HepG2 (cell line): ENCODE results near the gene PPIP5K2. TPM values are rescaled to one million over a fixed set of nuclear protein-coding genes. Genes with fewer than 3 reads are reported as not detected.

Experiments used
- HNF4G ChIP-seq, 2 experiments: sonication (generic) in 1 of 2; formaldehyde crosslinking in 1 of 2; IDR thresholded peaks; 2 replicates each; pipeline versions ENCODE4 v1.4.0 to v1.6.1; 2011 to 2020; ENCODE audit warnings: borderline replicate concordance in 2 of 2, low read depth in 2 of 2, mild to moderate bottlenecking in 2 of 2, low read length in 1 of 2, missing genetic modification reagents in 1 of 2, moderate library complexity in 1 of 2
- ZNF619 ChIP-seq: sonication (generic); formaldehyde crosslinking; IDR thresholded peaks from 2 replicates; pipeline ENCODE4 v1.4.0; 2020; ENCODE audit warnings: mild to moderate bottlenecking, missing genetic modification reagents
- ZNF747 ChIP-seq: sonication (generic); formaldehyde crosslinking; IDR thresholded peaks from 2 replicates; pipeline ENCODE4 v1.8.1; 2023; ENCODE audit warnings: missing genetic modification reagents, mild to moderate bottlenecking, borderline replicate concordance
- ZSCAN20 ChIP-seq: sonication (generic); formaldehyde crosslinking; IDR thresholded peaks from 2 replicates; pipeline ENCODE4 v1.4.0; 2020; ENCODE audit warnings: missing genetic modification reagents, mild to moderate bottlenecking, borderline replicate concordance
- polyA plus RNA-seq, 8 experiments: library from polyadenylated mRNA; depleted of rRNA in 3 of 8; stranded (reverse) in 7 of 8; unstranded in 1 of 8; fragments of >200 nt; fragmentation: Illumina TruSeq in 4 of 8; extraction: Trizol in 4 of 8; gene quantifications; 2 replicates each; pipeline versions ENCODE4 v1.2.1 to v1.2.3, GENCODE V29; 2011 to 2016; ENCODE audit warnings: low read depth in 4 of 8, missing spikeins in 1 of 8, mixed read lengths in 1 of 8; ENCODE audit not compliant: insufficient read depth in 1 of 8
- total RNA-seq, 5 experiments: library from RNA; depleted of rRNA; stranded (reverse); fragments of >200 nt; fragmentation: Illumina TruSeq; extraction: Trizol; gene quantifications; 2 replicates each; pipeline ENCODE4 v1.2.3, GENCODE V29; 2016; ENCODE audit warnings: low read depth in 1 of 5
- TF ChIP-seq, protein P1 (sequence below): sonication (generic); formaldehyde crosslinking; IDR thresholded peaks from 2 replicates; pipeline ENCODE4 v1.5.0; 2020; ENCODE audit warnings: mild to moderate bottlenecking, missing genetic modification reagents
- TF ChIP-seq, protein P2 (sequence below): sonication (generic); formaldehyde crosslinking; IDR thresholded peaks from 2 replicates; pipeline ENCODE4 v1.4.0; 2020; ENCODE audit warnings: missing genetic modification reagents

Gene PPIP5K2
- total and polyA plus RNA-seq, 2 of the 13 experiments (the other 11 are each of a cell fraction or from before 2014, with no cell fraction given) = 19.7 to 45.6 TPM

DNA sequence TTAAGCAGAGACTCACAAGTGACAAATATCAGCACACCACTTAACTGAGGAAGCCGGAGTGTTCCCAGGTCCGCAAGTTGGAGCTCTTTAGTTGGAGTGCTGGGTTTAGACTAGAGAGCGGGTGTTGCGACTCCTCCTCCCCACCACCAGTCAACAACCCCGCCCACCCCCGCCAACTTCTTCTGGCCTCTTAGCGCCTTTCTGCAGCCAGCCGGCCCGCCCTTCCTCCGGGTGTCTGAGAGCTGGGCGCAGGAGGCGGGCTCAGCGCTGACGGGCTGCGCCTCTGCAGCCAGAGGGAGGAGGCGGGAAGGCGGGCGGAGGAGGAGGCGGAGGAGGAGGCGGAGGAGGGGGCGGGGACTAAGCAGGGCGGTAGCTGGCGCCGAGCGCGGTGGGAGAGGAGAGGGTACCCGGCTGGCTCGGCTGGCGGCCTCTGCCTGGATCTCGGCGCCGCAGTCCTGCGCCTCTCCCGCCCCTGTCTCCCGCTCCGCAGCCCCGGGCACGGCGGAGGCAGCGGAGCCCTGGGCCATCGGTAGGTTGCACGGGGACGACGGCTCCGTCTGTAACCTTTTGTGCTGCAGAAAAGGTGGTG lies 138.4 kb downstream of the PPIP5K2 start, which contains the start of gene MACIR (continued):
- TF ChIP-seq HNF4G (IDR thresholded peaks at IDR 0.05; ENCODE audit: borderline replicate concordance, low read depth, low read length) = no peak
- 0 out of 2 replicates have a peak, but pooled peaks have one; percentile 22 for TF ChIP-seq HNF4G (CRISPR knock-in tag; IDR thresholded peaks at IDR 0.05; ENCODE audit: borderline replicate concordance, low read depth)
- TF ChIP-seq, protein P1, sequence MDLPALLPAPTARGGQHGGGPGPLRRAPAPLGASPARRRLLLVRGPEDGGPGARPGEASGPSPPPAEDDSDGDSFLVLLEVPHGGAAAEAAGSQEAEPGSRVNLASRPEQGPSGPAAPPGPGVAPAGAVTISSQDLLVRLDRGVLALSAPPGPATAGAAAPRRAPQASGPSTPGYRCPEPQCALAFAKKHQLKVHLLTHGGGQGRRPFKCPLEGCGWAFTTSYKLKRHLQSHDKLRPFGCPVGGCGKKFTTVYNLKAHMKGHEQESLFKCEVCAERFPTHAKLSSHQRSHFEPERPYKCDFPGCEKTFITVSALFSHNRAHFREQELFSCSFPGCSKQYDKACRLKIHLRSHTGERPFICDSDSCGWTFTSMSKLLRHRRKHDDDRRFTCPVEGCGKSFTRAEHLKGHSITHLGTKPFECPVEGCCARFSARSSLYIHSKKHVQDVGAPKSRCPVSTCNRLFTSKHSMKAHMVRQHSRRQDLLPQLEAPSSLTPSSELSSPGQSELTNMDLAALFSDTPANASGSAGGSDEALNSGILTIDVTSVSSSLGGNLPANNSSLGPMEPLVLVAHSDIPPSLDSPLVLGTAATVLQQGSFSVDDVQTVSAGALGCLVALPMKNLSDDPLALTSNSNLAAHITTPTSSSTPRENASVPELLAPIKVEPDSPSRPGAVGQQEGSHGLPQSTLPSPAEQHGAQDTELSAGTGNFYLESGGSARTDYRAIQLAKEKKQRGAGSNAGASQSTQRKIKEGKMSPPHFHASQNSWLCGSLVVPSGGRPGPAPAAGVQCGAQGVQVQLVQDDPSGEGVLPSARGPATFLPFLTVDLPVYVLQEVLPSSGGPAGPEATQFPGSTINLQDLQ (CRISPR knock-in tag) = no peak
- 0 out of 2 replicates have a peak, but pooled peaks have one; percentile 3 for TF ChIP-seq ZSCAN20 (CRISPR knock-in tag)
- TF ChIP-seq ZNF619 (CRISPR knock-in tag) = peak; percentile 38; the same call in 1 of the 2 replicates
- TF ChIP-seq, protein P2, sequence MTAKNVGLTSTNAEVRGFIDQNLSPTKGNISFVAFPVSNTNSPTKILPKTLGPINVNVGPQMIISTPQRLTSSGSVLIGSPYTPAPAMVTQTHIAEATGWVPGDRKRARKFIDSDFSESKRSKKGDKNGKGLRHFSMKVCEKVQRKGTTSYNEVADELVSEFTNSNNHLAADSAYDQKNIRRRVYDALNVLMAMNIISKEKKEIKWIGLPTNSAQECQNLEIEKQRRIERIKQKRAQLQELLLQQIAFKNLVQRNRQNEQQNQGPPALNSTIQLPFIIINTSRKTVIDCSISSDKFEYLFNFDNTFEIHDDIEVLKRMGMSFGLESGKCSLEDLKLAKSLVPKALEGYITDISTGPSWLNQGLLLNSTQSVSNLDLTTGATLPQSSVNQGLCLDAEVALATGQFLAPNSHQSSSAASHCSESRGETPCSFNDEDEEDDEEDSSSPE (CRISPR knock-in tag) = peak; percentile 61; the same call in 1 of the 2 replicates
- TF ChIP-seq ZNF747 (CRISPR knock-in tag) = peak; percentile 48; the same call in 1 of the 2 replicates
